Neuronal stem cell (in vitro differentiated cells): Measurements from ENCODE around the gene RASSF3.

ENCODE experiments used
- DNase-seq: peaks from one replicate; pipeline ENCODE4 v3.0.0-alpha.2; 2013; ENCODE audit warnings: low spot score
- H2AFZ ChIP-seq: one replicate; pipeline ENCODE4 v1.6.1; 2013; ENCODE audit warnings: mild to moderate bottlenecking, low read length, inconsistent platforms
- H2AK5ac ChIP-seq: 2 replicates; pipeline ENCODE4 v1.6.1; 2013; ENCODE audit warnings: low read depth, mild to moderate bottlenecking, inconsistent platforms, low read length, moderate library complexity, mixed read lengths
- H2BK120ac ChIP-seq: 2 replicates; pipeline ENCODE4 v1.6.1; 2013; ENCODE audit warnings: low read depth, mild to moderate bottlenecking, inconsistent platforms, low read length, moderate library complexity, mixed read lengths
- H2BK12ac ChIP-seq: one replicate; pipeline ENCODE4 v1.6.1; 2013; ENCODE audit warnings: low read length, inconsistent platforms
- H2BK15ac ChIP-seq: 2 replicates; pipeline ENCODE4 v1.6.1; 2013; ENCODE audit warnings: mild to moderate bottlenecking, low read length, inconsistent platforms, mixed read lengths
- H2BK5ac ChIP-seq: one replicate; pipeline ENCODE4 v1.6.1; 2013; ENCODE audit warnings: inconsistent platforms, mild to moderate bottlenecking, low read length, moderate library complexity
- H3K14ac ChIP-seq: one replicate; pipeline ENCODE4 v1.6.1; 2013; ENCODE audit warnings: low read length, inconsistent platforms
- H3K18ac ChIP-seq: 2 replicates; pipeline ENCODE4 v1.6.1; 2013; ENCODE audit warnings: low read length, inconsistent platforms
- H3K23ac ChIP-seq: 2 replicates; pipeline ENCODE4 v1.6.1; 2013; ENCODE audit warnings: low read depth, mild to moderate bottlenecking, mixed read lengths, low read length, inconsistent platforms; ENCODE audit not compliant: poor library complexity
- H3K27ac ChIP-seq: replicated peaks from 3 replicates; pipeline ENCODE4 v1.5.1; 2013; ENCODE audit warnings: low read length, inconsistent platforms
- H3K27me3 ChIP-seq, 3 experiments: 2 replicates each; pipeline ENCODE4 v1.6.1; 2013; ENCODE audit warnings: low read length in 3 of 3, mild to moderate bottlenecking in 2 of 3, inconsistent platforms in 1 of 3, low read depth in 1 of 3, mixed read lengths in 1 of 3, moderate library complexity in 1 of 3; ENCODE audit not compliant: control insufficient read depth in 3 of 3, insufficient read depth in 3 of 3
- H3K36me3 ChIP-seq, 2 donors: replicated peaks in 1 of 2; 2 replicates each; pipeline ENCODE4 v1.6.1; 2013; ENCODE audit warnings: low read length in 2 of 2; ENCODE audit not compliant: control insufficient read depth in 2 of 2, insufficient read depth in 2 of 2
- H3K4ac ChIP-seq: 2 replicates; pipeline ENCODE4 v1.6.1; 2013; ENCODE audit warnings: inconsistent platforms, mild to moderate bottlenecking, low read length, moderate library complexity
- H3K4me1 ChIP-seq, 2 donors: 1 replicate in 1 of 2; 2 replicates in 1 of 2; pipeline ENCODE4 v1.6.1; 2013; ENCODE audit warnings: low read length in 2 of 2, low read depth in 1 of 2; ENCODE audit not compliant: control insufficient read depth in 2 of 2, insufficient read depth in 1 of 2
- H3K4me2 ChIP-seq: one replicate; pipeline ENCODE4 v1.6.1; 2013; ENCODE audit warnings: mild to moderate bottlenecking, low read length, inconsistent platforms; ENCODE audit not compliant: insufficient read depth, poor library complexity, severe bottlenecking
- H3K4me3 ChIP-seq, 2 donors: 2 replicates each; pipeline ENCODE4 v1.5.1; 2013; ENCODE audit warnings: low read length in 2 of 2, mild to moderate bottlenecking in 2 of 2, inconsistent platforms in 1 of 2, moderate library complexity in 1 of 2
- H3K79me1 ChIP-seq: one replicate; pipeline ENCODE4 v1.6.1; 2013; ENCODE audit warnings: low read depth, mild to moderate bottlenecking, inconsistent platforms, low read length, moderate library complexity
- H3K9ac ChIP-seq: one replicate; pipeline ENCODE4 v1.6.1; 2013; ENCODE audit warnings: mild to moderate bottlenecking, low read depth, low read length, inconsistent platforms; ENCODE audit not compliant: poor library complexity
- H3K9me3 ChIP-seq, 2 donors: replicated peaks in 1 of 2; 2 replicates each; pipeline versions ENCODE3 to v1.6.1; 2013; ENCODE audit warnings: low read length in 2 of 2, mild to moderate bottlenecking in 2 of 2, inconsistent platforms in 1 of 2, low read depth in 1 of 2, mixed read lengths in 1 of 2, moderate library complexity in 1 of 2; ENCODE audit not compliant: control insufficient read depth in 2 of 2, insufficient read depth in 1 of 2
- H4K8ac ChIP-seq: one replicate; pipeline ENCODE4 v1.6.1; 2013; ENCODE audit warnings: low read depth, mild to moderate bottlenecking, inconsistent platforms, low read length, moderate library complexity
- H4K91ac ChIP-seq: one replicate; pipeline ENCODE4 v1.6.1; 2013; ENCODE audit warnings: low read length, low read depth, mild to moderate bottlenecking, inconsistent platforms; ENCODE audit not compliant: poor library complexity
- WGBS, 2 donors: extraction: QIAGEN DNeasy Blood & Tissue Kit; methylation state at CpG; one replicate each; pipeline ENCODE4 v1.1.7; 2013; ENCODE audit warnings: missing lambda C conversion rate in 2 of 2, mixed read lengths in 1 of 2; ENCODE audit not compliant: insufficient read length in 2 of 2, insufficient replicate concordance in 1 of 2; ENCODE audit errors: extremely low coverage in 2 of 2; 5-methylcytosine and 5-hydroxymethylcytosine counted together

Gene RASSF3

DNA sequence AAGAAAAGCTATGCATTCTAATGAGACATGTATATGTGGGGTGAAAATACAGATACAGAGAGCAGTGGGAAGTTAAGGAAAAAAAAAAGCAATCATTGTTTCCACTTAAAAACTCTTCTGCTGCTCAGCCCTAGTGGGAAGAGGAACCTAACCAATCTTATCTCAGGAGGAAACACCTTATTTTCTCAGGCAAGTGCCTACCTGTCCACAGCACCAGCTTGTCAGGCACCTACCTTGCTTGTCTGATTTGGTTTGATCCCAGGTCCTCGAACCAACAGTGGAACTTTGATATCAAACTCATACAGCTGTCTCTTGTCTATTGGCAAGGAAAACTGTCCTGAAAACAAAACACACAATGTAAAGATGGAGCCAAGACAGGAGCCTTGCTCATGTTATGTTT lies 126.5 kb downstream of the RASSF3 start:
- peaks cover 0 to 1% of the 10 kb centered on the region in 2 donors for H3K4me1 ChIP-seq
- H2AK5ac ChIP-seq = no peak overlapping the region

DNA sequence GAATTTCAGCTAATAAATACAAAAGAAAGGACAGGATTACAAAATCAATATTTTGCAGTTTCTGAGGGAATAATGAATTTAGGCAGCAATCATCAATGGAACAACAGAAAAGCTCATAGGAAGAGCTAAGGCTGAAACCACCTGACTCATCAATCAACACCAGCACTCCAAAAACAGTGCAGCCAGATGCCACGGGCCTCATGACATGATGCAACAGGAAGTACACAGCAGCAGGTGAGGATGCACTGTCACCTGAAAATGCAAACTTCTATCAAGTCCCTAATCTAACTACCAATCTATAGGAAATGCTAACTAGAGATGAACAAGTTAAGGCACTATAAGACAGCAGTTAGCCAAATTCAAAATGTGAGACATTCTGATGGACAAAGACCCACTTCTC lies 127.2 kb downstream of the RASSF3 start:
- Histone ChIP-seq H3K4ac (no peak overlapping the region), H4K8ac (no peak overlapping the region), H4K91ac (no peak overlapping the region), H2BK12ac (no peak overlapping the region), H3K27me3 (no peaks in the 10 kb centered on the region), H3K9me3 (peaks cover 0 to 3% of the 10 kb centered on the region in 2 donors), H3K27ac (no peak overlapping the region), H3K79me1 (no peaks in the 10 kb centered on the region), H3K36me3 (peaks cover 25 to 89% of the 10 kb centered on the region in 2 donors), H2AK5ac (no peak overlapping the region), H2BK120ac (no peak overlapping the region), H3K4me1 (peaks cover 0 to 1% of the 10 kb centered on the region in 2 donors), H3K4me2 (no peak overlapping the region), H3K4me3 (no peak overlapping the region), H3K9ac (no peak overlapping the region), H3K18ac (no peak overlapping the region), H2AFZ (no peak overlapping the region), H3K14ac (no peak overlapping the region), H2BK5ac (no peak overlapping the region), H3K23ac (no peak overlapping the region), H2BK15ac (no peak overlapping the region)
- WGBS, 2 donors = no CpG with 5 or more reads among the region's 1 CpG
- DNase-seq = no peak

More for the DNA sequence above, 126.5 kb downstream of the RASSF3 start:
- no peak for DNase-seq
- Histone ChIP-seq H3K23ac (no peak overlapping the region), H3K27ac (no peak overlapping the region), H2BK15ac (no peak overlapping the region), H4K8ac (no peak overlapping the region), H3K9ac (no peak overlapping the region), H4K91ac (no peak overlapping the region), H2AFZ (no peak overlapping the region), H3K79me1 (no peaks in the 10 kb centered on the region), H2BK5ac (no peak overlapping the region), H2BK120ac (no peak overlapping the region), H2BK12ac (no peak overlapping the region), H3K4ac (no peak overlapping the region), H3K18ac (no peak overlapping the region), H3K36me3 (peaks cover 21 to 83% of the 10 kb centered on the region in 2 donors), H3K4me3 (no peak overlapping the region), H3K27me3 (no peaks in the 10 kb centered on the region), H3K9me3 (no peaks in the 10 kb centered on the region), H3K14ac (no peak overlapping the region), H3K4me2 (no peak overlapping the region)
- no CpG with 5 or more reads among the region's 1 CpG for WGBS, 2 donors

DNA sequence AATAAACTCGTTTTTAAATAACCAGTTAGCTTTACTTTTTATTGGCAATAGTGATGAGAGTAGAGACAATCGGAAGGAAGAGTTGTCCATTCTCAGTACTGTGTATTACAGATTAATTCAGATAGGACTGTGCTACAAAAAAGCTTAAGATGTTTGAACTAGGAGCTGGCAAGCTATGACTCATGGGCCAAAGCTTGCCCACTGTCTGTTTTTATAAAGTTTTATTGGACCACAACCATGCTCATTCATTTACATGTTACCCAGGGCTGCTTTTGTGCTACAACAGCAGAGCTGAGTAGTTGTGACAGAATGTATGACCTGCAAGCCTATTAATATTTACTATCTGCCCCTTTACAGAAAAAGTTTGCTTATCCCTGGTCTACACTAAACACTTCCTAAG lies 129.5 kb downstream of the RASSF3 start:
- Histone ChIP-seq H3K36me3 (peaks cover 27 to 96% of the 10 kb centered on the region in 2 donors), H3K4ac (no peak overlapping the region), H3K4me3 (no peak overlapping the region), H3K27me3 (peaks cover 0 to 2% (median 0%) of the 10 kb centered on the region in 3 experiments), H3K23ac (no peak overlapping the region), H2BK15ac (no peak overlapping the region), H2BK5ac (no peak overlapping the region), H4K8ac (no peak overlapping the region), H3K9me3 (peaks cover 0 to 3% of the 10 kb centered on the region in 2 donors), H3K18ac (no peak overlapping the region), H3K9ac (no peak overlapping the region), H3K27ac (no peak overlapping the region), H2BK120ac (no peak overlapping the region), H3K79me1 (no peaks in the 10 kb centered on the region), H4K91ac (no peak overlapping the region), H3K14ac (no peak overlapping the region), H3K4me1 (peaks cover 0 to 1% of the 10 kb centered on the region in 2 donors), H2AK5ac (no peak overlapping the region), H2BK12ac (no peak overlapping the region), H3K4me2 (no peak overlapping the region), H2AFZ (no peak overlapping the region)
- no peak for DNase-seq
- no CpG with 5 or more reads among the region's 2 CpGs for WGBS, 2 donors

DNA sequence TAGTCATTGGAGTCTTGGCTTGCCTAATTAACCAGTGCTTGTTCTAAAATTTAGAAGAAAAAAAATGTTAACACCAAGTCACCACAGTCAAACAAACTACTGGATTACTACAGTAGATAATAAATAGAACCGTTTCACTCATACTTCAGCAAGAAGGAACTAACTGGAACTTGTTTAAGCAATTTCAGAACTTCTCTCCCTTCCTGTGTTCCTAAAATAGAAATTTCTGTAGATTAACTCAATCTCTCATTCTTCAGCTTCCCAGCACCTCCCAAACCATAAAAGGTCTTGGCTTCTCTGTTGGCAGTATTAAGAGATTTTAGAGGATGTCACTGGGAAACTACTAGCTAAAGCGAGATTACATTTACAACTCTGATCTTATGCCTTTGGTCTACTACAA lies 130.4 kb downstream of the RASSF3 start:
- no peak overlapping the region for H3K4me3 ChIP-seq
- no CpG with 5 or more reads among the region's 2 CpGs for WGBS, 2 donors
- H3K36me3 ChIP-seq = peaks cover 27 to 96% of the 10 kb centered on the region in 2 donors
- H2AFZ ChIP-seq = no peak overlapping the region
- H2AK5ac ChIP-seq = no peak overlapping the region
- no peak overlapping the region for H2BK120ac ChIP-seq
- H4K91ac ChIP-seq = no peak overlapping the region
- no peak for DNase-seq
- H3K18ac ChIP-seq = no peak overlapping the region
- H3K4me2 ChIP-seq = no peak overlapping the region
- no peak overlapping the region for H4K8ac ChIP-seq
- no peak overlapping the region for H3K9ac ChIP-seq
- no peak overlapping the region for H3K14ac ChIP-seq
- H3K4me1 ChIP-seq = peaks cover 0 to 1% of the 10 kb centered on the region in 2 donors
- no peak overlapping the region for H2BK5ac ChIP-seq
- H3K27me3 ChIP-seq = peaks cover 0 to 2% (median 0%) of the 10 kb centered on the region in 3 experiments
- H3K27ac ChIP-seq = no peak overlapping the region
- H2BK15ac ChIP-seq = no peak overlapping the region
- H3K79me1 ChIP-seq = no peaks in the 10 kb centered on the region
- no peak overlapping the region for H3K4ac ChIP-seq
- peaks cover 0 to 3% of the 10 kb centered on the region in 2 donors for H3K9me3 ChIP-seq
- H2BK12ac ChIP-seq = no peak overlapping the region
- no peak overlapping the region for H3K23ac ChIP-seq
